ENCODE results near the gene NEK7.

Gene NEK7

DNA sequence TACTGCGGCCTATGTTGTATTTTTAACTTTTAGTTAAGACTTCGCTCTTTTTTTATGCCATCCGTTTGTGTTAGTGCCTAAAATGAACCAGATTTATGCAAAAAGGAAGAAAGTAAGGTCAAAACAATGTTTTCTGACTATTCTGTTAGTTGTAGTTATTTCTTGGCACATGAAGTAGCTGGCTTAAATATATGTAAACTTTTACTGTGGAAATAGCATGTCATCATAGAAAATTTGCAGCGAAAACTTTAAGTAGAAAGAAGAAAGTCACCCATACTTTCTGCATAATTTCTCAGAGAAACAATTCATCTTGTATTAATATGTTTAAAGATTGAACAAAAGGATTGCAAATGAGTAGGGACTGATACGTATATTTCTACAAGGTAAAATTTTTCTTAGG lies 106.4 kb downstream of the NEK7 start:
- DNase-seq, result no peak

DNA sequence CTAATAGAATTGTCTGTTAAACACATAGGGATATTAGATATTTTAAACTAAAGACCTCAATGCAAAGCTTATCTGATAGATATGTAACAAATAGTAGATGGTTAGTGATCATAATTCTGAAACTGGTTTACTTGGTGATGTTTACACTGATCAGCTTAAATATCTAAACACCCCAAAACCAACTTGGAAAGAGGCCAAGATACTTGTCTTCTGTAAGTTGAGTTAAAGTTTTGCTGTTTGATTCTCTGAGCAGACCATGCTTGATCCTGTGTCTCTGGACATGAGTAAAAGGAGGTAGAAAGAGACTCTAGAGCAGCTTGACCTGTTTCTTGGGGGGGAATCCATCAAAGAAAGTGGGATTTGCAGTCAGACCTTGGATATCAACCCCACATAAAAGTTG lies 107.5 kb downstream of the NEK7 start:
- DNase-seq, result no peak

DNA sequence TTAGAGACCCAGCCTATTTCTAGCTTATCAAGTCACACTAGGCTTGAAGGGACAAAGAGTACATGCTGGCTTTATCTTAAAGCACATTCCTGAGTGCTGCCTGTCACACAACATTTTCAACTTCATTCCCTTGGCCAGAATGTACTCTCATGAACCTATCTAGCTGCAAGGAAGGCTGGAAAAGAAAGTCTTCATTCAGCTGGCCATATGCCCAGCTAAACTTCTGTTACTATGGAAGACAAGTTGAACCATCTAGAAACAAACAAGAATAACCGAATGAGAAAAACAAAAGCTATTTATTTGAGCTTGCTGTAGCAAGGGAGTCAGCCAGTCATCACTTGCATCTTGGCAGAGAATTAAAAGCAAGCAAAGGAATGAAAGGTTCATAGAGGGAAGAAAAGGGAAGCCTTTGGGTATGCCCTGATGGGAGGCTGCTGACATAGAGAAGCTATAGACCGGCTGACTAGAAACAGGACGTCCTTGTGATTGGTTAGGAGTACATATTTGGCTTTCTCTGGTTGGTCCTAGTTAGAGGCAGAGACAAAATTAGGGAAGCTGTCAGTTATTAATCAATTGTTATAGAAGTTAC lies 108.4 kb downstream of the NEK7 start:
- no peak for DNase-seq

DNA sequence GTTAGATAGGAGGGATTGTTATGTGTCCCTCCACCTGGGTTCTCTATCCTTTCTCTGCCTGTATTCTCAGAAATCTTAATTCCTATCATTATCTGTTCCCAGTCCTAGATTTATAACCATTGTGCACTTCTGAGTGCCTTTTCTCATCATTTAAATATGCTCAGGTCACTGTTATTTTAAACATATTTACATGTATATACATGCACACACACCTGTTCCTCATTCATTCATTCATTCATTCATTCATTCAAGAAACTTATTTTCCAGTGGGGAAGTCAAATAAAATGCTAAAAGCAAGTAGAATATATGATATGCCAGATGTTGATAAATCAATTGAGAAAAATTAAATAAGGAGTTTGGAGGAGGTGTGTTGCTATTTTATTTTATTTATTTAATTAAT lies 110.3 kb downstream of the NEK7 start:
- DNase-seq, result no peak

DNA sequence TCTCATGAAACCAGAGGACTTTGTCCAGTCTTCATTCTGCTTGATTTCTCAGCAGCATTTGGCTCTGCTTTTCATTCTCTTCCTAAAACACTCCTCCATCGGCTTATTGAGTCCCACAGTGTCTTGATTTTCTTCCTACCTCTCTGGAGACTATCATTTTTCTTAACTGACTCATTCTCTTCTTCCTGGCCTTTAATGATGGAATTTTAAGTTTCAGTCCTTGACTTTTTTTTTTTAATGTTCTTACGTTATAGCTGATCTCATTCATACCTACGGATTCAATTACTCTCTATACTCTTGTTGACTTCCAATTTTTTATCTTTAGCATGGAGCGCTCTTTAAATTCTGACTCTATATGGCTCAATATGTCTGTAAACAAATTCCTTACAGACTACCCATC lies 111.1 kb downstream of the NEK7 start:
- no peak for DNase-seq

DNA sequence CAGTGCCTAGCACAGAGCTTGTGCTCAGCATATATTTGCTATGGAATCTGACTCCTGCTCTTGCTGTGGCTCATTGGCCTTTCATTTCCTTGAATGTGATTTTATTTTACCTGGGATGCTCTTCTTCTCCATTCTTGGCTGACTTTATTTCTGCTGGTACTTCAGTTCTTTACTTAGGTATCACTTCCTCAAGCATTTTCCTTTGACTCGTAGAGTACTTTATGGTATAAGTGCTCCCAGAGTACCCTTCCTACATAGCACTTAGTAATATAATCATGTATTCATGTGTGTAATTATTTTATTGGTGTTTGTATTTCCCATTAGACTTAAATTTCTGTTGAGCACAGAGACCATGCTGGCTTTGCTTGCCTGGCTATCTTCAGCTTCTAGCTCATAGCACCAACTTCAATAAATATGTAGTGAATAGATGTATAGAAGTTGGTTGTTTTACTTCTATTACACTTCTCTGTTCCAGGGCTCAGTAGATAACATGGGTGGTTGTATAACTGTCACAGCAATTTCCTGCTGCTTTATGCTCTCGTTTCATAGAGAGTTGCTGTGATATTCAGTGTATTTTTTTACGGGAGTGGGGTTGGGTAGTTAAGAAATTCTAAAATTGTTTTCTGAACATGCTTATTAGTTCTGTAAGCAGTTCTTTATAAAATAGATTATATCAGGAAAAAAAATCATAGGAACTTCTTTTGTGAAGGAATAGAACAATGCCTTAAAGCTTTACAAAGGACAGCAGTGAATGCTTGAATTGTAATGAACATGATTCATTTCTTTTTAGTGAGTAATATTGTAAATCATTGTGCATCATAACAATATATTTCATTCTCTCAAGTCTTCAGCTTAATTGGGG lies 112.2 kb downstream of the NEK7 start:
- DNase-seq, result no peak

DNA sequence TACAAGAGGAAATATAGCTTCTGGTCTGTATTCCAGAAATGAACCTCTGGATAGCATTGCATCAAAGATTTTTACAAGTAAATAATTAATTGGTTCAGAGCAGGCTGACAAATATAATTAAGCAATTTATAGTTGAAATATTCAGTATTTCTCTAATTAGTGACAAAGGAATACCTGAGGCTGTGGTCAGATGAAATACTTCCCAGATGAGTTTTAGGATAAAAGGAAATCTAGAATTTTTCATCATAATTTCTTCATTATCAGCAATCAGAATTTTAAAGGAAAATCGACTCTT lies 112.8 kb downstream of the NEK7 start:
- no peak for DNase-seq

DNA sequence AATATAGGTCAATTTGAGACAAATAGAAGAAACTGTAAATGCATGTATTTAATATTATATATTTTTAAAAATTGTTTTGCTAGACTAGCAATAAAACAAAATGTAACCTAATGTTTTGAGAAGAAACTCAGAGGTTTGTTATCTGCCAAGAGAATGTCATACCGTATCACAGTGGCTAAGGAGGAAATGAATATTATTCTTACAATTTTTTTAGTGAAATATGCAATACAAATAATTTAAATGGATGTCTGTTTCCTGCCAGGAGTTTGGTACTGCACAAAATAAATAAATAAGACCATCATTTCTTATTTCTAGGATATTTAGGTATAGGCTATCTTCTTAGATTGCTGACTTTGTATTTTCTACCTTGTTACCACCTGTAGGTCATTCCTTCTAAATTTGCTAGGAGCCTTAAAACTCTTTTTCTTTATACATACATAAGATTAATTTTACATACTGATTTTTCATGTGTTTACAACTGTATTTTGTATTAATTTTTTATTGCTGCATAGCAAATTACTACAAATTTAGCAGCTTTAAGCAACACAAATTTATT lies 113.6 kb downstream of the NEK7 start:
- DNase-seq, result no peak

DNA sequence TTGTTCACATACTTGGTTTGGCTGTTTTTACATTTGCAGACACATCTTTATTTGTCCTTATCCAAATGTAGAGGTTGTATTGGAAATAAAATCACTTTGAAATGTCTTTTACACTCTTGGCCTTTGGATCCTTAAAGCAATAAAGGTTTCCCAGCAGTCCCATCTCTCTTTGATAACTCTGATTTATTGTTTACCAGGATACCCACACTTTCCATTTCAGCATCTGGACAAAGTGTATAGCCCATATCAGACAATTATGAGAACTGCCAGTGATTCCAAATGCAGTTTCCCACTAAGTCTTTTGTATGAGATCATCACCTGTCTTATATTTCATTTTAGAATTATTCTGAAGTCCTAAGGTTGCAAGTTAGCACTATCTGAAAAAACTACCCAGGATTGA lies 114.7 kb downstream of the NEK7 start:
- DNase-seq, result no peak

DNA sequence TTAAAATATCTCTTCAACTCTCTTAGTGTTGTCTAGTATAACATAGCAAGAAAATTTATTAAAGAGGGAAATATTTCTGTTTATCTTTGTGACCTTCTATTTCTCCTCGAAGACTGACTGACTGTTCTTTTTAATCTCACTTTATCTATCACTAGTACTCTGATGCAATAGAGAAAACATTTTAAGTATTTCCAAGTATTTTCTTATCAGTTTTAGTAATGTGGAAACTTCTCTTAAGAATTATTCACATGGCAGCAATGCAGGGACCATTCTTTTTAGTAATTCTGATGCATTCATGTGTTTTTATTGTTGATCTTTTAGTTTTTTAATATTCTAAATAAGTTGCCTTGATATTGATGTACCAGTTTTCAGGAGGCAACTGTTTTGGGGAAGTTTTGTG lies 115.7 kb downstream of the NEK7 start:
- no peak for DNase-seq

DNA sequence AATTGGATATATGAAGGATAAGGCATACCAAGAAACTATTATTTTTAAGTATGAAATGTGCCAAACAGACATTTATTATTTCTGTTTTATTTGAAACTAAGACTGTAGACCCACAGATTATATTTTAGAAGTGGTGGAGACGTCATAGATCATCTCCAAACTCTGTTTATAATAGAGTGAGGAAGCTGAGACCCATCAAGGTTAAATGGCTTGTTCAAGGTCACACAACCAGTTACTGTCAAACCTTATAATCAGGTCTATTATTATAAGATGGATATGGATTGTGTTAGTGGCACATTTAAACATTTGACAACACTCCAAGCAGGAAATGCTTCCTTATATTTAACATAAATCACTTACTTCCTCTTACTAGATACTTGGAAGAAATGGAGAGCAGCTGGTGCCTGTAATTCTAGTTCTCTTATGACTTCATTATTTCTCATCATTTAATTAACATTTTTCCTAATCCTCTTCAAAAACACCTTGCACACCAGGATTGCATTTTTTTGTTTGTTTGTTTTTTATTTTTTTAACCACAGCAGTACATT lies 117.0 kb downstream of the NEK7 start:
- no peak for DNase-seq

DNA sequence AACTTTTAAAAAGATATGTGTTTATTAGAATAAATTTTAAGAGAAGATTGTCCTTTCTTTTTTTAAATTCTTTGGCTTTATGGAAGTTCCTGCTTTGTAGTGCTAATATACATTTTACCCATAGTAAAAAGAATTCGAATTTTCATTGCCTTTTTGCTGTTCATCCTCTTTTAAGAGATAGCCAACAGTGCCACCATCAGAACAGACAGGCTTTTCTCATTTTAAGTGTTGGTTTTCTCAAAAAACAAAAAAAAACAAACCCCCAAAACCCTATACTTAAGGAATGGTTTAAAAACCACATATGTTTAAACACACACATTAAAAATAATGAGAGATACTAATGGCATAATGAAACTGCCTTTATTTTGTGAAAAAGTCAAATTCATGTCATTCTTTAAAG lies 118.8 kb downstream of the NEK7 start:
- no peak for DNase-seq

DNA sequence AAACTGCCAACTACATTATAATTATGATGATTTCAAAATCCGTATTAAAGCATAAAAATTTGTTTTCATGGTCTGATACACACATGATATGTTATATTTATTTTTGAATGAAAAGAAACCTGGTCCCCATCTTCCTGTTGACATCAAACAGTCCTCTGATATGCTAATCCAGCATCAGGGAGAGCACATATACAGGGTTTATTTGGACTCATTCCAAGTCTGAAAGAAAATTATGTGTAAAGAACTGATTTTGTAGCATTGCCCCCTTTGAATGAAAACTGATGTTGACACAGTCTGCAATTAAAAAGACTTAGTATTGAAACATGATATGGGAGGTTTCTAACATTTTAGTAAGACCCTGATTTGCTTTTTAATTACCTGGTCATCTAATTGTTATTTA lies 119.4 kb downstream of the NEK7 start:
- DNase-seq, result no peak

DNA sequence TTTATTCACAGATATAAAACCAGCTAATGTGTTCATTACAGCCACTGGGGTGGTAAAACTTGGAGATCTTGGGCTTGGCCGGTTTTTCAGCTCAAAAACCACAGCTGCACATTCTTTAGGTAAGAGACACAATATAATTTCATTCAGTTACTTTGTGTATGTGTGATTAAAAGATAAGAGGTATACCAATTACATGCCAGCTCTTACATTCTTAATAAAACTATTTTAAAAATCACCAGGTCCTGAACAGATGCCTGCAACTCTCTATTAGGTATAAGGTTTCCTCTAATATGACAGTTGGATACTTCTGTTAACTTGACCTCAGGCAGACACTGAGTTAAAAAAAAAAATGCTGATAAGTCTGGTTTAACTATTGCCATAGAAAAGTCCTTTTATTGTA lies 122.1 kb downstream of the NEK7 start:
- no peak for DNase-seq

DNA sequence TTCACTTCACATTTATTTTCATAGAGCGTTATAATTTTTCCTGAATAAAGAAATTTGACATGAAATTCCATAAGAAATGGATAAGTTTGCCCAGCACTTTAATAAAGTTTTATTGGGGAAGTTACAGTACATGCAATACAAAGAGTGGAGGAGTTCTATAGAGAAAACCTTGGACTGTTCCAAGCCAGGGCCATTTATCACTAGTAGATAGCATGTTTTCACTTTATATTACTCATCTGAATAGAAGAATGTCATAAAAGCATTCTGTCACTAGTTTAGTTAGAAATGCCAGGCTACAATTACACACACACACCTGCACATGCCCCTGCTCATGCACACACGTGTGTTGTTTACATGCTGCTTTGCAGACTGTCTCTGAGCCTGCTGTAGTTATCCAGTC lies 123.3 kb downstream of the NEK7 start:
- DNase-seq, result no peak

DNA sequence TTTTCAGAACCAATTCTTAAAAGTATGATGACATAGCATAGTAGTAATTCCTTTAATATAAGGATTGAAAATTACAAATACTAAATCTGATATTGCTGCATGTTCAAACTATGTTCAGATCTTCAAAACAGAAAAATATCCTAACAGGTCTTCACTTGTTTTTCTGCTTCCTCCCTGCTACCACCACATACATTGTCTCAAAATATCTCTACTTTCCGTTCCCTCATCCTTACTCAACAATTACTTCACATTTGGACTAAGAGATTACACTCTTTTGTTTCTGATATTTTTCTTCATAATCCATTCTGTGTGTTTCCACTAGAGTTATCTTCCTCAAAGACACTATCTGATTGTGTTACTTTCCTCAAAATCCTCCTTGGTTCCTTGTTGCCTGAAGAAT lies 125.1 kb downstream of the NEK7 start:
- DNase-seq, result no peak

DNA sequence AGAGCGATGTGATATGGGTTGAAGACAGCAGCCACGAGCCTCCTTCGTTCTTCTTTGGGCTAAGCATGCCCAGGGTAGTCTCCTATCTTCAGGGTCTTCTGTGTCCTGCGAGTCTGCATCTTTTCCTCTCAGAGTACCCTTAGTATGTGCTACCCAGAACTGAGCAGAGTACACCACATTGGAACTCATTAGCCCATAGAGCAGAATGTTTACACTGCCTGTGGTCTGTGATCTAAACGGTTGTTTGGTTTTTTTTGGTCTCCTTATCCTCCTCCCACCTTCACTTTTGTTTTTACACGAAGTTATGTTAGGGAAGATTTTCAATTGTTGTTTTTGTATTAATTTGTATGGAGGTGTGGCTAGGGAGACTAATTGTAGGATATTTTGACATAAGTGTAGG lies 126.4 kb downstream of the NEK7 start:
- no peak for DNase-seq

DNA sequence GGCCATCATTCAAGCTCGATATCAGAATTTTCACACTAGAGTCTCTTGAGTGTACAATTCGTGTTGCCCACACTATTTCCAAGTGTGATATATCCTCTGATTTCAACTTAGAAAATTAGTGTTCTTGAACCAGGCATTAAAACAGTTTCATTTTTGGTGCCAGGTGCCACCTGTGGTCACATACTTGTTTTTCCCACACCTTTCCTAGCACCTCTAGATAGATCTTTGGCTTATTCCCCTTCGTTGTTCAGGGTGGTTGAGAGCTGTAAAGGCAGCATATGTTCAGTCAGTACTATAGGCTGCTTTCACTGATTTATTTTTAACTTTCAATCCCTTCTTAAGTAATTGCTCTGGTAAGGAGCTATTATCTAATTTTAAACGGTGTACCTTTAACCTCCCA lies 131.1 kb downstream of the NEK7 start:
- DNase-seq, result no peak

DNA sequence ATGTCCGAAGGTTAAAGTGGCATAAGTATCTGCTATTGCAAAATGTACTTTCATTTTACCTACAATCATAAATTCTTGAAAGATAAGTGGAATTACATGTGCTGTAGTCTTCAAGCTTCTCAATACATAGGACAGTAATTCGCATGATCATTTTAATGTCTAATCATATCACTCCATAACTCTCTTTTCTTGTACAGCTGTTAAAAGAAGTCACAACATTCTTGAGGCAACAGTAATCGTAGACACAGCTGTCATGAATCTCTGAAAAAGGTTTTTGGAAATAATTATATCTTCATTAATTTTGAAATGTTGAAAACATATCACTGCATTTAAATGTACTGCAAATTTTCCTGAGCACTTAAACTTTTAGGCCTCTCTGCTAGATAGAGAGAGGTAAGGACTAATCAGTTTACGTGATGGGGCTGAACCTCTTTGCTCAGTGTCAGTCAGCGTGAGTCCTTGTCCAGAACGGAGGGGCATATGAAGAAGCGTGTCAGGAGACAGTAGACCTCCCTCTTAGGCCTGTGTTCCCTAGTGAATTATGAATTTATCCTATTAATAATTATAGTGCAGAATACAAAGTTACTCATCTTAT lies 133.4 kb downstream of the NEK7 start:
- DNase-seq, result no peak

DNA sequence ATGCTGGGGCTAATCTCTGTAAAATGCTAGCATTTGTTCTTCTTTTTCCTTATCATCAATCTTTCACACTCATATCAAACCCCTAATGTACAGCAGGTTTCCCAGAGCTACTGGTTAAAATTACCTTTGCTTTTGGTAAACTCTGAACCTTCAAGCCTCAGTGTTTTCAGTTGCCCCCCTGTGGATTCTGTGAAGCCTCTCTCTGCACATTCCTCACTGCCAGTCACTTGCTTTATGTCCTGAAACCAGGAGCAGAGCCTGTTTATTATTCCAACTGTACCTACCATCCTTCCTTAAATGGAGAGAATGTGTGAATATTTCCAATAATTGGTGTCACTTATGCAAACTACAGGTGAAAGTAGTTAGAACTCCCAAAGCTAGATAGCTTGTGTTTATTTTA lies 134.2 kb downstream of the NEK7 start:
- no peak for DNase-seq

DNA sequence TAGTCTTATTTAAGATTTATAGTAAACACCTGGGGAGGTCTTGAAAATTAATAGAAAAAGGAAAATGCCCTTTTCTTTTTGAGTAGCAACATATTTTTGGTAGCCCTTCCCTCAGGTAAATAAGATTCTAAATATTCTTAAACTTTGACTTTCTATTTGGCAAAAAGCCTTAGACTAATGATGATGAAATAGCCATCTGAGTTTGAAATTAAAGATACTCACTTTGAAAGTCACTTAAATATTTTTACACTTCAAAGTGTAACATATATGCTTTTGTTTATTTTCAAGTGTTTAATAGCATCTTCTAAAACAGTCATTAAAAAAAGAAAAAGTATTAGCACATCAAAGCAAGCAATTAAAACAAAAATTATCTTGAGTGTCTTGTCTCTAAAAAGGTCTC lies 135.1 kb downstream of the NEK7 start:
- no peak for DNase-seq

DNA sequence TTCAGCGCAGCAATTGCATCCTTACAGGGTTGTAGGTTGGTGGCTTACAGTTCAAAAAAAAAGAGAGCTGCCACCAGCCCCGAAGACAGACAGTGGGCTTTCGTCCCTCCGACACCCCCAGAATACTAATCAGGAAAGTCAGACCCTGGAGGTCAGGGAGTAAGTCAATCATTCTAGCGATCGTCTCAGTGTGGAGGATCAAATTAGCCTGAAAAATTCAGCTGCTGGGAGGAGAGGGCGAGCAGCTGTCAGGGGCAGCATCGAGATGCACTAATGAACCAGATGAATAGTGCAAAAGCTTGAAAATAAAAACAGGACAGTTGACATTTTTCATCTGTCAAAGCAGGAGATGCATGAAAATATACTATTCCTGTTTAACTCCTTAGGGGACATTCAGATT lies 138.4 kb downstream of the NEK7 start:
- DNase-seq, result no peak

DNA sequence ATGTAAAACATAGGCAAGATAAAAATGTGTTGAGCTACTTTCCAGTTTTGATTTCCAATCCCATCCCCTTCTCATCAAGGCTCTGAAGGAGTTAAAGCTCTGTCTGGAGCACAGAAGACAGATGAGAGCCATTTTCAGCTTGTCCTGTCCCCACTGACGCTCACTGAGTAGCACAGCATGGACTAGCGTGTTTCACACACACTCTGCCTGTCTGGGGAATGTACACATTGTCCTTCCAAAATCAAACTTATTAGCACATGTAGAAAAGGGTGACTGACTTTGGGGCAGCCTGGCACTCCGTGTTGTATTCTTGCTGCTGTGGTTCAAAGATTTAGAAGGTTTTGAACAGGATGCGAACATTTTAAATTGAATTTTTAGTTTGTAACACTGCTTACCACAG lies 139.2 kb downstream of the NEK7 start:
- DNase-seq, result no peak

DNA sequence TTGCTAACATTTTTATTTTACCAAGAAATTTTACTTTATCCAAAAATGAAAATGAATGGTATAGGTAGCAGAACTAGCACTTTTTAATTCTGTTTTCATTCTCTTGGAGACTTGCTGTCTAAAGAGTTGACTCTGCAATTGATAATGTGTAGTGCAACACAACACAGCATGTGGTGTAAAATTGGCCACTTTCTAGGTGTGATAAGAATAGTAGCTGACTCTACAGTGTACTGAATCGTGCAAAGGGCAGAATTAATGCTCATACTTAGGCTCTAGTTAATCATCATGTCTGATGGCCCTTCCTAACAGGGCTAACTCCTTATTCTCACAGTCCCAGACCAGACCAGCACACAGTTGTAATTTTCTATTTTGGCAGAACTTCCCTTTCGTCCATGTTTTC lies 140.5 kb downstream of the NEK7 start:
- no peak for DNase-seq
